Measurements from ENCODE around the gene SLC7A14. TPM values are rescaled to one million over a fixed set of nuclear protein-coding genes. Genes with fewer than 3 reads are reported as not detected.

Gene SLC7A14
- total and polyA plus RNA-seq, 2 experiments from 2014 or later, result 0.05 TPM; not detected in 1

GRCh38 chr3:170426240-170426797 is 159.6 kb downstream of the SLC7A14 start:
- H3K4me2 ChIP-seq (ENCODE audit: unreplicated experiment), result no peak overlapping the region
- H3F3A ChIP-seq (ENCODE audit: insufficient read depth), result peaks cover 41% of the 10 kb centered on the region
- H3K4me3 ChIP-seq, result no peak overlapping the region
- no peak overlapping the region for H2AFZ ChIP-seq
- TF ChIP-seq EZH2phosphoT487 (IDR thresholded peaks at IDR 0.05; ENCODE audit: insufficient read depth, low read depth), result no peak
- no peak for TF ChIP-seq EZH2 (IDR thresholded peaks at IDR 0.05; ENCODE audit: insufficient read depth, poor library complexity, severe bottlenecking)
- no peak overlapping the region for H3K27ac ChIP-seq
- no peak overlapping the region for H3K9ac ChIP-seq
- H3K79me2 ChIP-seq (ENCODE audit: insufficient read depth), result peaks cover 57% of the 10 kb centered on the region
- no peaks in the 10 kb centered on the region for H4K20me1 ChIP-seq (ENCODE audit: insufficient read depth)
- no peak for DNase-seq
- H3K4me1 ChIP-seq (ENCODE audit: insufficient read depth), result peaks cover 15% of the 10 kb centered on the region
- H3K27me3 ChIP-seq (replicated peaks; ENCODE audit: insufficient read depth), result no peaks in the 10 kb centered on the region
- in situ Hi-C loops (cut with MboI), result no loop called here
- H3K36me3 ChIP-seq (ENCODE audit: low read depth), result peaks cover 25% of the 10 kb centered on the region
- 91 to 92% methylated on average over 2 of the region's 2 CpGs for WGBS, 2 experiments (ENCODE audit: low coverage in 1 of 2, low lambda C conversion rate in 2 of 2, missing lambda C conversion rate in 2 of 2)
- H3K9me3 ChIP-seq (ENCODE audit: low read depth), result no peaks in the 10 kb centered on the region
- H3K9me2 ChIP-seq (ENCODE audit: insufficient read depth), result no peaks in the 10 kb centered on the region

GRCh38 chr3:170425491-170426239 is 160.2 kb downstream of the SLC7A14 start:
- no peak overlapping the region for H2AFZ ChIP-seq
- TF ChIP-seq EZH2 (IDR thresholded peaks at IDR 0.05; ENCODE audit: insufficient read depth, poor library complexity, severe bottlenecking) (no peak), EZH2phosphoT487 (IDR thresholded peaks at IDR 0.05; ENCODE audit: insufficient read depth, low read depth) (no peak)
- H4K20me1 ChIP-seq (ENCODE audit: insufficient read depth), result no peaks in the 10 kb centered on the region
- no peak overlapping the region for H3K27ac ChIP-seq
- H3K4me3 ChIP-seq, result no peak overlapping the region
- no peaks in the 10 kb centered on the region for H3K9me3 ChIP-seq (ENCODE audit: low read depth)
- in situ Hi-C loops (cut with MboI), result no loop called here
- no peak overlapping the region for H3K4me2 ChIP-seq (ENCODE audit: unreplicated experiment)
- WGBS, 2 experiments (ENCODE audit: low coverage in 1 of 2, low lambda C conversion rate in 2 of 2, missing lambda C conversion rate in 2 of 2), result 94 to 95% methylated on average over 11 of the region's 11 CpGs
- no peaks in the 10 kb centered on the region for H3K27me3 ChIP-seq (replicated peaks; ENCODE audit: insufficient read depth)
- H3K36me3 ChIP-seq (ENCODE audit: low read depth), result peaks cover 25% of the 10 kb centered on the region
- H3K79me2 ChIP-seq (ENCODE audit: insufficient read depth), result peaks cover 56% of the 10 kb centered on the region
- no peak for DNase-seq
- H3K9ac ChIP-seq, result no peak overlapping the region
- H3K9me2 ChIP-seq (ENCODE audit: insufficient read depth), result no peaks in the 10 kb centered on the region
- H3K4me1 ChIP-seq (ENCODE audit: insufficient read depth), result peaks cover 17% of the 10 kb centered on the region
- peaks cover 37% of the 10 kb centered on the region for H3F3A ChIP-seq (ENCODE audit: insufficient read depth)

GRCh38 chr3:170424879-170425278 is 161.0 kb downstream of the SLC7A14 start:
- Histone ChIP-seq H3K9ac (no peak overlapping the region), H3K4me1 (ENCODE audit: insufficient read depth) (peaks cover 22% of the 10 kb centered on the region), H3K27me3 (replicated peaks; ENCODE audit: insufficient read depth) (no peaks in the 10 kb centered on the region), H3F3A (ENCODE audit: insufficient read depth) (peaks cover 32% of the 10 kb centered on the region), H3K27ac (no peak overlapping the region), H3K4me2 (ENCODE audit: unreplicated experiment) (no peak overlapping the region), H3K9me3 (ENCODE audit: low read depth) (no peaks in the 10 kb centered on the region), H3K36me3 (ENCODE audit: low read depth) (peaks cover 25% of the 10 kb centered on the region), H3K4me3 (no peak overlapping the region), H2AFZ (no peak overlapping the region), H3K9me2 (ENCODE audit: insufficient read depth) (no peaks in the 10 kb centered on the region), H4K20me1 (ENCODE audit: insufficient read depth) (no peaks in the 10 kb centered on the region), H3K79me2 (ENCODE audit: insufficient read depth) (peaks cover 59% of the 10 kb centered on the region)
- TF ChIP-seq EZH2phosphoT487 (IDR thresholded peaks at IDR 0.05; ENCODE audit: insufficient read depth, low read depth) (no peak), EZH2 (IDR thresholded peaks at IDR 0.05; ENCODE audit: insufficient read depth, poor library complexity, severe bottlenecking) (no peak)
- 88% methylated on average over 8 of the region's 8 CpGs for WGBS, 2 experiments (ENCODE audit: low coverage in 1 of 2, low lambda C conversion rate in 2 of 2, missing lambda C conversion rate in 2 of 2)
- in situ Hi-C loops (cut with MboI), result no loop called here
- no peak for DNase-seq

- Histone ChIP-seq H3K9me2 (ENCODE audit: insufficient read depth) (no peaks in the 10 kb centered on the region), H2AFZ (no peak overlapping the region), H3F3A (ENCODE audit: insufficient read depth) (peaks cover 18% of the 10 kb centered on the region; the same call in 1 of the 2 replicates), H3K9ac (no peak overlapping the region), H3K36me3 (ENCODE audit: low read depth) (peaks cover 22% of the 10 kb centered on the region), H3K27me3 (replicated peaks; ENCODE audit: insufficient read depth) (no peaks in the 10 kb centered on the region), H4K20me1 (ENCODE audit: insufficient read depth) (no peaks in the 10 kb centered on the region), H3K4me1 (ENCODE audit: insufficient read depth) (peaks cover 8% of the 10 kb centered on the region), H3K79me2 (ENCODE audit: insufficient read depth) (peaks cover 72% of the 10 kb centered on the region), H3K9me3 (ENCODE audit: low read depth) (no peaks in the 10 kb centered on the region), H3K4me3 (no peak overlapping the region), H3K4me2 (ENCODE audit: unreplicated experiment) (no peak overlapping the region), H3K27ac (no peak overlapping the region)
- 96 to 98% methylated on average over 8 of the region's 8 CpGs for WGBS, 2 experiments (ENCODE audit: low coverage in 1 of 2, low lambda C conversion rate in 2 of 2, missing lambda C conversion rate in 2 of 2)
- TF ChIP-seq EZH2phosphoT487 (IDR thresholded peaks at IDR 0.05; ENCODE audit: insufficient read depth, low read depth), result no peak
- no peak for TF ChIP-seq EZH2 (IDR thresholded peaks at IDR 0.05; ENCODE audit: insufficient read depth, poor library complexity, severe bottlenecking)
- DNase-seq, result no peak
- in situ Hi-C loops (cut with MboI), result no loop called here
These were observed 162.8 kb downstream of the SLC7A14 start for GRCh38 chr3:170423001-170423615.

Data from GM23248 (cell line).